ENCODE measurements around the gene NRXN3.

GRCh38 chr14:79712302-79712950 is 1542.3 kb downstream of the NRXN3 start:
- TF ChIP-seq CTCF (conservative IDR thresholded peaks at IDR 0.05) (no peak), EZH2 (IDR thresholded peaks at IDR 0.05; ENCODE audit: low read depth) (no peak)

Data from PC-9 (cell line).